Measurements from ENCODE around the gene KCNQ1OT1.

The KCNQ1OT1 gene

GRCh38 chr11:2686360-2687222 lies 13.2 kb downstream of the KCNQ1OT1 start:
- DNase-seq: no peak

- DNase-seq: no peak
Observed at GRCh38 chr11:2685566-2686359, 14.0 kb downstream of the KCNQ1OT1 start.

- no peak for DNase-seq
Observed at GRCh38 chr11:2685051-2685450, 14.7 kb downstream of the KCNQ1OT1 start.

GRCh38 chr11:2684581-2684980 lies 15.2 kb downstream of the KCNQ1OT1 start:
- no peak for DNase-seq

GRCh38 chr11:2683806-2684205 lies 16.0 kb downstream of the KCNQ1OT1 start:
- no peak for DNase-seq

- DNase-seq: no peak
Observed at GRCh38 chr11:2681408-2682145, 18.2 kb downstream of the KCNQ1OT1 start.

- DNase-seq: no peak
Observed at GRCh38 chr11:2679011-2679676, 20.6 kb downstream of the KCNQ1OT1 start.

GRCh38 chr11:2678396-2678795 lies 21.4 kb downstream of the KCNQ1OT1 start:
- no peak for DNase-seq

GRCh38 chr11:2677127-2677526 lies 22.7 kb downstream of the KCNQ1OT1 start:
- no peak for DNase-seq

GRCh38 chr11:2675540-2675939 lies 24.3 kb downstream of the KCNQ1OT1 start:
- no peak for DNase-seq

GRCh38 chr11:2674658-2675131 lies 25.1 kb downstream of the KCNQ1OT1 start:
- no peak for DNase-seq

- DNase-seq: no peak
Observed at GRCh38 chr11:2673871-2674471, 25.8 kb downstream of the KCNQ1OT1 start.

- DNase-seq: no peak
Observed at GRCh38 chr11:2673250-2673610, 26.6 kb downstream of the KCNQ1OT1 start.

- DNase-seq: no peak
Observed at GRCh38 chr11:2672553-2673249, 27.1 kb downstream of the KCNQ1OT1 start.

GRCh38 chr11:2671748-2672147 lies 28.0 kb downstream of the KCNQ1OT1 start:
- no peak for DNase-seq

GRCh38 chr11:2670541-2671100 lies 29.2 kb downstream of the KCNQ1OT1 start:
- DNase-seq: no peak

- DNase-seq: no peak
Observed at GRCh38 chr11:2669634-2670469, 29.9 kb downstream of the KCNQ1OT1 start.

GRCh38 chr11:2668876-2669275 lies 30.9 kb downstream of the KCNQ1OT1 start:
- no peak for DNase-seq

- no peak for DNase-seq
Observed at GRCh38 chr11:2667940-2668339, 31.9 kb downstream of the KCNQ1OT1 start.

GRCh38 chr11:2666828-2667570 lies 32.8 kb downstream of the KCNQ1OT1 start:
- DNase-seq: no peak
